B cell (primary cell): ENCODE measurements around the gene PCTP. TPM values are rescaled to one million over a fixed set of nuclear protein-coding genes. Genes with fewer than 3 reads are reported as not detected.

Source experiments
- ATAC-seq: fragments of 200-7000 bp; cut with Tn5 transposase; one replicate; pipeline ENCODE4 v1.10.0; 2021; ENCODE audit warnings: low read depth, mild to moderate bottlenecking, moderate number of reproducible peaks, moderate library complexity
- CTCF ChIA-PET: fragments of 350-600 bp; sonication (Branson Sonifier 250); formaldehyde crosslinking; loops from one replicate; lab custom pipeline; 2021; ENCODE audit warnings: antibody characterized with exemption, inconsistent platforms; lab: Charles Lee
- POLR2A ChIA-PET: fragments of 350-600 bp; sonication (Branson Sonifier 250); formaldehyde crosslinking; loops from one replicate; lab custom pipeline; 2021; ENCODE audit warnings: antibody characterized with exemption; lab: Charles Lee
- DNase-seq: peaks from one replicate; pipeline ENCODE4 v3.0.0; 2013
- H2AFZ ChIP-seq: 2 replicates; pipeline ENCODE4 v1.6.1; 2012; ENCODE audit warnings: mild to moderate bottlenecking, low read depth, low read length; ENCODE audit not compliant: insufficient read depth, poor library complexity, severe bottlenecking
- H3K27ac ChIP-seq, 2 donors: 1 replicate in 1 of 2; 2 replicates in 1 of 2; pipeline ENCODE4 v1.5.1; 2012 to 2013; ENCODE audit warnings: low read length in 2 of 2, mild to moderate bottlenecking in 2 of 2, moderate library complexity in 1 of 2
- H3K27me3 ChIP-seq, 4 experiments: fragments of 200-600 bp in 1 of 4; sonication (generic) in 1 of 4; replicated peaks in 1 of 4; 1 replicate in 2 of 4; 2 replicates in 2 of 4; pipeline versions ENCODE4 v1.6.1 to v1.7.0; 2013 to 2016; ENCODE audit warnings: low read length in 3 of 4, mild to moderate bottlenecking in 2 of 4, mixed read lengths in 1 of 4, moderate library complexity in 1 of 4; ENCODE audit not compliant: insufficient read depth in 4 of 4, control insufficient read depth in 3 of 4; ENCODE audit errors: control extremely low read depth in 1 of 4
- H3K36me3 ChIP-seq, 2 experiments: replicated peaks in 1 of 2; 1 replicate in 1 of 2; 2 replicates in 1 of 2; pipeline versions ENCODE4 v1.6.1 to v1.7.1; 2013; ENCODE audit warnings: low read length in 1 of 2; ENCODE audit not compliant: insufficient read depth in 2 of 2, control insufficient read depth in 1 of 2; ENCODE audit errors: control extremely low read depth in 1 of 2, extremely low read depth in 1 of 2
- H3K4me1 ChIP-seq, 2 donors: fragments of 200-600 bp in 1 of 2; sonication (generic) in 1 of 2; 1 replicate in 1 of 2; 2 replicates in 1 of 2; pipeline versions ENCODE4 v1.5.1 to v1.6.1; 2013 to 2017; ENCODE audit warnings: low read length in 2 of 2; ENCODE audit not compliant: control insufficient read depth in 2 of 2, insufficient read depth in 2 of 2
- H3K4me2 ChIP-seq: replicated peaks from 2 replicates; pipeline ENCODE3; 2012; ENCODE audit warnings: mild to moderate bottlenecking, low read depth, low read length; ENCODE audit not compliant: poor library complexity, severe bottlenecking
- H3K4me3 ChIP-seq, 5 experiments: fragments of 200-600 bp in 1 of 5; sonication (generic) in 1 of 5; 1 replicate in 3 of 5; 2 replicates in 2 of 5; pipeline versions ENCODE4 v1.5.1 to v1.7.0; 2011 to 2016; ENCODE audit warnings: low read length in 4 of 5, mild to moderate bottlenecking in 4 of 5, low read depth in 2 of 5, control low read depth in 1 of 5, moderate library complexity in 1 of 5; ENCODE audit not compliant: insufficient read depth in 1 of 5; ENCODE audit errors: control extremely low read depth in 1 of 5, extremely low read depth in 1 of 5
- H3K79me2 ChIP-seq: fragments of 200-600 bp; sonication (generic); one replicate; pipeline ENCODE4 v1.6.0; 2016; ENCODE audit warnings: low read length; ENCODE audit not compliant: control insufficient read depth, insufficient read depth
- H3K9ac ChIP-seq: fragments of 200-600 bp; sonication (generic); 2 replicates; pipeline ENCODE4 v1.6.1; 2017; ENCODE audit warnings: mild to moderate bottlenecking, low read length, moderate library complexity
- H3K9me3 ChIP-seq, 3 donors: one replicate each; pipeline versions ENCODE4 v1.6.1 to v1.7.1; 2013; ENCODE audit warnings: low read length in 2 of 3; ENCODE audit not compliant: control insufficient read depth in 2 of 3, insufficient read depth in 1 of 3; ENCODE audit errors: control extremely low read depth in 1 of 3
- H4K20me1 ChIP-seq: 2 replicates; pipeline ENCODE4 v1.6.0; 2012; ENCODE audit warnings: mild to moderate bottlenecking, low read length; ENCODE audit not compliant: insufficient read depth, control insufficient read depth, poor library complexity, severe bottlenecking
- H3K27ac Mint-ChIP-seq: one replicate; pipeline ENCODE4 v1.8.0; 2021; ENCODE audit warnings: mixed read lengths
- H3K27me3 Mint-ChIP-seq: one replicate; pipeline ENCODE4 v1.8.0; 2021; ENCODE audit warnings: mixed read lengths
- H3K4me1 Mint-ChIP-seq: one replicate; pipeline ENCODE4 v1.8.0; 2021; ENCODE audit warnings: mixed read lengths
- H3K4me3 Mint-ChIP-seq: one replicate; pipeline ENCODE4 v1.8.0; 2021; ENCODE audit warnings: mixed read lengths
- H3K9me3 Mint-ChIP-seq: one replicate; pipeline ENCODE4 v1.8.0; 2022; ENCODE audit warnings: mixed read lengths; ENCODE audit not compliant: insufficient read depth
- EZH2 ChIP-seq: IDR thresholded peaks from 2 replicates; pipeline ENCODE4 v1.6.1; 2012; ENCODE audit warnings: borderline replicate concordance, low read depth, mild to moderate bottlenecking, moderate library complexity, low read length; ENCODE audit not compliant: insufficient read depth, poor library complexity, severe bottlenecking
- WGBS: methylation state at CpG from one replicate; pipeline ENCODE4 v1.1.5; 2013; ENCODE audit warnings: missing lambda C conversion rate; ENCODE audit not compliant: insufficient coverage; 5-methylcytosine and 5-hydroxymethylcytosine counted together
- intact Hi-C: fragments of 100-400 bp; cut with micrococcal nuclease; formaldehyde crosslinking; loops from one replicate; pipeline ENCODE4 v1.10.0; 2022
- polyA plus RNA-seq: library from polyadenylated mRNA; depleted of rRNA; stranded (reverse); fragments of >200 nt; gene quantifications from 2 replicates; pipeline ENCODE4 v1.2.3, GENCODE V29; 2012
- total RNA-seq, 2 donors: library from RNA; stranded (reverse); fragments of 120-200 nt in 1 of 2; gene quantifications; 1 replicate in 1 of 2; 2 replicates in 1 of 2; pipeline versions ENCODE4 v1.2.3 to v1.2.4, GENCODE V29; 2013 to 2022
- TF ChIP-seq, protein P1 (sequence below): fragments of 200-600 bp; IDR thresholded peaks from one replicate; pipeline ENCODE4 v1.8.0; 2022; ENCODE audit warnings: antibody characterized with exemption, mild to moderate bottlenecking

The PCTP gene
- total and polyA plus RNA-seq, 2 donors (not counting 1 experiment from before 2014, with no cell fraction given), result 3.2 to 9.0 TPM

DNA sequence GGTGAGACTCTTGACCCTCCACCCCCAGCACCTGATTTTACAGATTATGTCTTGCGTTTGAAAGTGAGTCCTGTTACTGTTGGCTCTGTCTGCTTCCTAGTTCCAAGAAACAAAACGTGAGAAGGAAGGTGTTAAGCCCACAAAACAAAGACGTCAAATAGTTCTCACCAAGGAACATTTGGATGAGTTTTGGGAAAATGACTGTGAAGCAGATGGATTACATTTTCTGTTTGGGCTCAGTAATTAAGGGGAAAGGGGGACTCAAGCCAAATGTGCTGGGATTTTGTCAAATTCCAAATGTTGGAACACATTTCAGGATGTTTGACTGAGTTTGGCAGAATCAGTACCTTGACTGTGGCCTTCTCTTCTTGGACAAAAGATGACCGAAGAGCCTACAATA, 71.2 kb downstream of the PCTP start:
- H3K4me3 Mint-ChIP-seq, result no peak overlapping the region
- H2AFZ ChIP-seq, result no peak overlapping the region
- H3K4me1 Mint-ChIP-seq, result peaks cover 8% of the 10 kb centered on the region
- no peak overlapping the region for H3K4me2 ChIP-seq
- no peaks in the 10 kb centered on the region for H3K27me3 ChIP-seq
- H3K9ac ChIP-seq, result no peak overlapping the region
- H3K9me3 ChIP-seq, result peaks cover 0 to 4% (median 0%) of the 10 kb centered on the region in 3 donors
- DNase-seq (no peak), ATAC-seq (no peak)
- H3K4me1 ChIP-seq, result peaks cover 0 to 8% of the 10 kb centered on the region in 2 donors
- no peaks in the 10 kb centered on the region for H3K36me3 ChIP-seq
- no peak overlapping the region for H3K27ac ChIP-seq
- no peaks in the 10 kb centered on the region for H3K79me2 ChIP-seq
- H3K27ac Mint-ChIP-seq, result no peak overlapping the region
- intact Hi-C loops, result no loop called here
- H3K4me3 ChIP-seq, result no peak overlapping the region
- peaks cover 6% of the 10 kb centered on the region for H3K9me3 Mint-ChIP-seq
- no peak for TF ChIP-seq EZH2
- TF ChIP-seq, protein P1, sequence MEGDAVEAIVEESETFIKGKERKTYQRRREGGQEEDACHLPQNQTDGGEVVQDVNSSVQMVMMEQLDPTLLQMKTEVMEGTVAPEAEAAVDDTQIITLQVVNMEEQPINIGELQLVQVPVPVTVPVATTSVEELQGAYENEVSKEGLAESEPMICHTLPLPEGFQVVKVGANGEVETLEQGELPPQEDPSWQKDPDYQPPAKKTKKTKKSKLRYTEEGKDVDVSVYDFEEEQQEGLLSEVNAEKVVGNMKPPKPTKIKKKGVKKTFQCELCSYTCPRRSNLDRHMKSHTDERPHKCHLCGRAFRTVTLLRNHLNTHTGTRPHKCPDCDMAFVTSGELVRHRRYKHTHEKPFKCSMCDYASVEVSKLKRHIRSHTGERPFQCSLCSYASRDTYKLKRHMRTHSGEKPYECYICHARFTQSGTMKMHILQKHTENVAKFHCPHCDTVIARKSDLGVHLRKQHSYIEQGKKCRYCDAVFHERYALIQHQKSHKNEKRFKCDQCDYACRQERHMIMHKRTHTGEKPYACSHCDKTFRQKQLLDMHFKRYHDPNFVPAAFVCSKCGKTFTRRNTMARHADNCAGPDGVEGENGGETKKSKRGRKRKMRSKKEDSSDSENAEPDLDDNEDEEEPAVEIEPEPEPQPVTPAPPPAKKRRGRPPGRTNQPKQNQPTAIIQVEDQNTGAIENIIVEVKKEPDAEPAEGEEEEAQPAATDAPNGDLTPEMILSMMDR, result no peak
- ChIA-PET CTCF (interaction anchor here (3.2 kb wide), 1 partner anchor 295 kb away, joined by 9 read pairs; no protein-coding TSS in a partner anchor), POLR2A (no interaction called here)
- no peaks in the 10 kb centered on the region for H3K27me3 Mint-ChIP-seq
- 92% methylated on average over 2 of the region's 4 CpGs for WGBS
- H4K20me1 ChIP-seq, result no peaks in the 10 kb centered on the region

- no CpG with 5 or more reads among the region's 2 CpGs for WGBS
These were observed 74.4 kb downstream of the PCTP start for GRCh38 chr17:55825213-55825612.

More at GRCh38 chr17:55825213-55825612, 74.4 kb downstream of the PCTP start:
- no peaks in the 10 kb centered on the region for H3K4me1 ChIP-seq
- no peak overlapping the region for H3K9ac ChIP-seq
- Mint-ChIP-seq H3K27me3 (peaks cover 4% of the 10 kb centered on the region), H3K4me1 (no peaks in the 10 kb centered on the region), H3K9me3 (peaks cover 6% of the 10 kb centered on the region), H3K27ac (no peak overlapping the region), H3K4me3 (no peak overlapping the region)
- H3K36me3 ChIP-seq, result no peaks in the 10 kb centered on the region
- no peak overlapping the region for H2AFZ ChIP-seq
- no peak for TF ChIP-seq EZH2
- TF ChIP-seq, protein P1, result no peak
- H4K20me1 ChIP-seq, result no peaks in the 10 kb centered on the region
- CTCF ChIA-PET, result interaction anchor here (3.2 kb wide), 1 partner anchor 298 kb away, joined by 9 read pairs; no protein-coding TSS in a partner anchor
- no peaks in the 10 kb centered on the region for H3K79me2 ChIP-seq
- no peaks in the 10 kb centered on the region for H3K27me3 ChIP-seq
- DNase-seq, result no peak
- POLR2A ChIA-PET, result no interaction called here
- H3K27ac ChIP-seq, result no peak overlapping the region
- no peak for ATAC-seq
- no peak overlapping the region for H3K4me2 ChIP-seq
- no peak overlapping the region for H3K4me3 ChIP-seq
- intact Hi-C loops, result no loop called here
- peaks cover 0 to 4% (median 0%) of the 10 kb centered on the region in 3 donors for H3K9me3 ChIP-seq

Other genes with a start within 250 kb of the PCTP start
- gene SMIM36, start 239.6 kb upstream of the PCTP start, total RNA-seq, result not detected in 2 replicates
- not detected in 2 replicates for gene SMIM36, start 239.6 kb upstream of the PCTP start, polyA plus RNA-seq
- not detected in 2 replicates for gene TMEM100, start 28.2 kb upstream of the PCTP start, total RNA-seq
- not detected in 2 replicates for gene TMEM100, start 28.2 kb upstream of the PCTP start, polyA plus RNA-seq